Measurements from ENCODE around the gene FAM241B. TPM values are rescaled to one million over a fixed set of nuclear protein-coding genes. Genes with fewer than 3 reads are reported as not detected.

FAM241B gene
- total and polyA plus RNA-seq, 2 donors (not counting 1 experiment from before 2014, with no cell fraction given), result 0.54 to 0.64 TPM

DNA sequence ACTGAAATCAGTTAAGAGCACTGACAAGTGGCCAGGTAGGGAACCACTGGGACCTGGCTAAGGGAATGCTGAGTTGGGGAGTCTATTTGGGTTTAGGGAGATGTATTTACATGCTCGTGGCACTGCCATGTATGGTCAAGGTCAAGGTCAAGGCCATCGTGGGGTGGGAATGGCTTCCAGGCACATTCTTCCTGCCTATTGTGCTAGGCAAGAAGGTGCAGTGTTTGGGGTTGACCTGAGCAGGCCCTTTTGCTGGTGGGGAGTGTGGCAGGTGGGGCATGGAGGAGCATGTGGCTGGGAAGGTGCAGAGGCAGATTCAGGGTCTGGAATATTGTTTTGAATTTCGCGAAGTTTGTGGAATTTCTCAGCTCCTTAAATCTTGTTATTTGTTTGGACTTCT lies 17.8 kb downstream of the FAM241B start:
- POLR2A ChIA-PET, result no interaction called here

DNA sequence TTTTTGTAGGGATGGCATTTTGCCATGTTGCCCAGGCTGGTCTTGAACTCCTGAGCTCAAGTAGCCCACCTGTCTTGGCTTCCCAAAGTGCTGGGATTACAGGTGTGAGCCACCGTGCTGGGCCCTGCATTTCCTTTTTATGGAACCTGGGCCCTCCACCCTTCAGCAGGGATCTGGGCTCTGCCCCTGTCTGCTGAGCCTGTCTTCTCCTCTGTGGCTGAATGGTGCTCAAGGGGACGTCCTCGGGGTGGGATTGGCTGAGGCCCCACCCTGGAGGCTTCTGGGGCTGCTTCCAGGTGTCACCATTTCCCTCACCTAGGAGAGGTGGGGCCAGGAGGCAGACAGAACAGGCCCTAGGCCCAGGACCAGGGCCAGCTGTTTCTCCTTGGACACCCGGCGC lies 18.4 kb downstream of the FAM241B start:
- no peaks in the 10 kb centered on the region for H3K79me2 ChIP-seq (ENCODE audit: control insufficient read depth, insufficient read depth, low read length)
- no peaks in the 10 kb centered on the region for H3K9me3 Mint-ChIP-seq (ENCODE audit: insufficient read depth)
- no peak overlapping the region for H2AFZ ChIP-seq (ENCODE audit: insufficient read depth, low read depth, low read length, poor library complexity, severe bottlenecking)
- H3K27me3 ChIP-seq (replicated peaks in 1 of 4; ENCODE audit: control extremely low read depth in 1 of 4, control insufficient read depth in 3 of 4, insufficient read depth in 4 of 4, low read length in 3 of 4), result peaks cover 0 to 8% (median 3%) of the 10 kb centered on the region in 4 experiments
- H3K36me3 ChIP-seq (replicated peaks in 1 of 2; ENCODE audit: control extremely low read depth in 1 of 2, control insufficient read depth in 1 of 2, extremely low read depth in 1 of 2, insufficient read depth in 2 of 2, low read length in 1 of 2), result no peaks in the 10 kb centered on the region
- H3K27ac Mint-ChIP-seq, result no peak overlapping the region
- H3K27me3 Mint-ChIP-seq, result peaks cover 11% of the 10 kb centered on the region
- ATAC-seq (ENCODE audit: low read depth) (no peak), DNase-seq (no peak)
- H3K4me1 ChIP-seq (ENCODE audit: control insufficient read depth in 2 of 2, insufficient read depth in 2 of 2, low read length in 2 of 2), result no peaks in the 10 kb centered on the region
- no peak for TF ChIP-seq EZH2 (IDR thresholded peaks at IDR 0.05; ENCODE audit: borderline replicate concordance, insufficient read depth, low read depth, low read length, poor library complexity, severe bottlenecking)
- TF ChIP-seq, protein P1, sequence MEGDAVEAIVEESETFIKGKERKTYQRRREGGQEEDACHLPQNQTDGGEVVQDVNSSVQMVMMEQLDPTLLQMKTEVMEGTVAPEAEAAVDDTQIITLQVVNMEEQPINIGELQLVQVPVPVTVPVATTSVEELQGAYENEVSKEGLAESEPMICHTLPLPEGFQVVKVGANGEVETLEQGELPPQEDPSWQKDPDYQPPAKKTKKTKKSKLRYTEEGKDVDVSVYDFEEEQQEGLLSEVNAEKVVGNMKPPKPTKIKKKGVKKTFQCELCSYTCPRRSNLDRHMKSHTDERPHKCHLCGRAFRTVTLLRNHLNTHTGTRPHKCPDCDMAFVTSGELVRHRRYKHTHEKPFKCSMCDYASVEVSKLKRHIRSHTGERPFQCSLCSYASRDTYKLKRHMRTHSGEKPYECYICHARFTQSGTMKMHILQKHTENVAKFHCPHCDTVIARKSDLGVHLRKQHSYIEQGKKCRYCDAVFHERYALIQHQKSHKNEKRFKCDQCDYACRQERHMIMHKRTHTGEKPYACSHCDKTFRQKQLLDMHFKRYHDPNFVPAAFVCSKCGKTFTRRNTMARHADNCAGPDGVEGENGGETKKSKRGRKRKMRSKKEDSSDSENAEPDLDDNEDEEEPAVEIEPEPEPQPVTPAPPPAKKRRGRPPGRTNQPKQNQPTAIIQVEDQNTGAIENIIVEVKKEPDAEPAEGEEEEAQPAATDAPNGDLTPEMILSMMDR (IDR thresholded peaks at IDR 0.05), result no peak
- intact Hi-C loops (cut with micrococcal nuclease), result no loop called here
- no peaks in the 10 kb centered on the region for H4K20me1 ChIP-seq (ENCODE audit: control insufficient read depth, insufficient read depth, low read length, poor library complexity, severe bottlenecking)
- 92% methylated on average over 5 of the region's 5 CpGs for WGBS (ENCODE audit: insufficient coverage)
- H3K27ac ChIP-seq (ENCODE audit: low read length in 2 of 2), result no peak overlapping the region
- no peak overlapping the region for H3K4me3 Mint-ChIP-seq
- ChIA-PET CTCF (no interaction called here), POLR2A (no interaction called here)
- no peak overlapping the region for H3K4me3 ChIP-seq (ENCODE audit: control extremely low read depth in 1 of 5, extremely low read depth in 1 of 5, insufficient read depth in 1 of 5, low read depth in 2 of 5, low read length in 4 of 5)
- H3K9me3 ChIP-seq (ENCODE audit: control extremely low read depth in 1 of 3, control insufficient read depth in 2 of 3, insufficient read depth in 1 of 3, low read length in 2 of 3), result peaks cover 0 to 11% (median 0%) of the 10 kb centered on the region in 3 donors
- H3K4me2 ChIP-seq (replicated peaks; ENCODE audit: low read depth, low read length, poor library complexity, severe bottlenecking), result no peak overlapping the region
- H3K9ac ChIP-seq (ENCODE audit: low read length), result no peak overlapping the region
- H3K4me1 Mint-ChIP-seq, result no peaks in the 10 kb centered on the region

More for the DNA sequence above, 17.8 kb downstream of the FAM241B start:
- H2AFZ ChIP-seq (ENCODE audit: insufficient read depth, low read depth, low read length, poor library complexity, severe bottlenecking), result no peak overlapping the region
- CTCF ChIA-PET, result interaction anchor here (1.0 kb wide), 1 partner anchor 10 kb away, joined by 3 read pairs; no protein-coding TSS in a partner anchor
- ATAC-seq (ENCODE audit: low read depth) (no peak), DNase-seq (no peak)
- Mint-ChIP-seq H3K4me1 (no peaks in the 10 kb centered on the region), H3K9me3 (ENCODE audit: insufficient read depth) (no peaks in the 10 kb centered on the region), H3K27ac (no peak overlapping the region), H3K4me3 (no peak overlapping the region), H3K27me3 (peaks cover 11% of the 10 kb centered on the region)
- no peaks in the 10 kb centered on the region for H3K79me2 ChIP-seq (ENCODE audit: control insufficient read depth, insufficient read depth, low read length)
- WGBS (ENCODE audit: insufficient coverage), result 75% methylated on average over 2 of the region's 4 CpGs
- H3K9me3 ChIP-seq (ENCODE audit: control extremely low read depth in 1 of 3, control insufficient read depth in 2 of 3, insufficient read depth in 1 of 3, low read length in 2 of 3), result peaks cover 0 to 4% (median 0%) of the 10 kb centered on the region in 3 donors
- no peak for TF ChIP-seq EZH2 (IDR thresholded peaks at IDR 0.05; ENCODE audit: borderline replicate concordance, insufficient read depth, low read depth, low read length, poor library complexity, severe bottlenecking)
- TF ChIP-seq, protein P1 (IDR thresholded peaks at IDR 0.05), result no peak
- H3K9ac ChIP-seq (ENCODE audit: low read length), result no peak overlapping the region
- H4K20me1 ChIP-seq (ENCODE audit: control insufficient read depth, insufficient read depth, low read length, poor library complexity, severe bottlenecking), result no peaks in the 10 kb centered on the region
- no peaks in the 10 kb centered on the region for H3K4me1 ChIP-seq (ENCODE audit: control insufficient read depth in 2 of 2, insufficient read depth in 2 of 2, low read length in 2 of 2)
- no peaks in the 10 kb centered on the region for H3K36me3 ChIP-seq (replicated peaks in 1 of 2; ENCODE audit: control extremely low read depth in 1 of 2, control insufficient read depth in 1 of 2, extremely low read depth in 1 of 2, insufficient read depth in 2 of 2, low read length in 1 of 2)
- no peak overlapping the region for H3K4me3 ChIP-seq (ENCODE audit: control extremely low read depth in 1 of 5, extremely low read depth in 1 of 5, insufficient read depth in 1 of 5, low read depth in 2 of 5, low read length in 4 of 5)
- H3K27ac ChIP-seq (ENCODE audit: low read length in 2 of 2), result no peak overlapping the region
- no peak overlapping the region for H3K4me2 ChIP-seq (replicated peaks; ENCODE audit: low read depth, low read length, poor library complexity, severe bottlenecking)
- intact Hi-C loops (cut with micrococcal nuclease), result no loop called here
- H3K27me3 ChIP-seq (replicated peaks in 1 of 4; ENCODE audit: control extremely low read depth in 1 of 4, control insufficient read depth in 3 of 4, insufficient read depth in 4 of 4, low read length in 3 of 4), result peaks cover 0 to 6% (median 4%) of the 10 kb centered on the region in 4 experiments
